ENCODE data around the gene CDC123.
"Not testable (repeated sequence)": the region's sequence is repeated elsewhere in the genome, so short reads cannot be mapped to it uniquely, and the experiment has no call there.

CDC123 gene

GRCh38 chr10:12235116-12235694 lies 39.2 kb downstream of the CDC123 start:
- H3K4me3 ChIP-seq (ENCODE audit: low read length) = no peak overlapping the region
- no peak for TF ChIP-seq ZNF274 (IDR thresholded peaks at IDR 0.05; ENCODE audit: low read depth, low read length)

- no peak overlapping the region for H3K4me3 ChIP-seq (ENCODE audit: low read length)
- no peak for TF ChIP-seq ZNF274 (IDR thresholded peaks at IDR 0.05; ENCODE audit: low read depth, low read length)
Observed at GRCh38 chr10:12235796-12236195, 39.8 kb downstream of the CDC123 start.

- no peak for TF ChIP-seq ZNF274 (IDR thresholded peaks at IDR 0.05; ENCODE audit: low read depth, low read length)
- H3K4me3 ChIP-seq (ENCODE audit: low read length) = no peak overlapping the region
Observed at GRCh38 chr10:12237265-12238220, 41.6 kb downstream of the CDC123 start.

GRCh38 chr10:12238821-12239220 lies 42.8 kb downstream of the CDC123 start:
- no peak overlapping the region for H3K4me3 ChIP-seq (ENCODE audit: low read length)
- TF ChIP-seq ZNF274 (IDR thresholded peaks at IDR 0.05; ENCODE audit: low read depth, low read length) = no peak

GRCh38 chr10:12241810-12242529 lies 46.0 kb downstream of the CDC123 start:
- H3K4me3 ChIP-seq (ENCODE audit: low read length) = no peak overlapping the region
- TF ChIP-seq ZNF274 (IDR thresholded peaks at IDR 0.05; ENCODE audit: low read depth, low read length) = no peak

DNA sequence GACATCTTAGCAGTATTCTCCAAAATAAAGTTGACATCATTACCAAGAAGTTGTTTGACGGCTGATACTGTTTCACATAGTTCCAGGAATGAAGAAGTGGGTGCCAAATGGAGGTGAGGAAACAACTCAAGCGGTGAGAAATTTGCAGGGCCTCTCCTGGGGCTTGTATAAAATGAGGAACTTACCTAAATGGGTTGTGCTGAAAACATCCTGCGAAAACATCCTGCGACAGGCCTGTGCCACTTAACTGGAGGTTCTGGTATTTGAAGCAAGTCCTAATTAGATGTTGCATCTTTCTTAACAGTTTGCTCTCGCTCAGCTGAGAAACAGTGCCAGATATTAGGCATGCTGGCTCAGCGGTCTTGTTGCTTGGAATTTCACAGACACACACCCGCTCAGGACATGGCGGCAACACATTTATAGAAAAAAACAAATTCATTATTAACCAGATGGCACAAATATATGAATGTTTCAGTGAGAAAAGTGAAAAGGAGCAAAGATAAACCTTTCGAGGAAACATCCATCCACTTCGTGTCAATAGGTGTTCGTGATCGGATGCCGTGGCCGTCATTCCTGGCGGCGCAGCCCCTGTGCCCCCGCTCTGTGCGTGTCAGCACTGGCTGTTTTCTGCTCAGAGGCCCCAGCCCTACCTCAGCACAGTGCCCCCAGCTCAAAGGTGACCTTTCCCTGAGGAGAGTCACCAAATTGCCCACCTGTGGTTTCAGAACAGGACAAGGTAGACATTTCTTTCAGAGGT lies 48.1 kb downstream of the CDC123 start:
- no peak for TF ChIP-seq ZNF274 (IDR thresholded peaks at IDR 0.05; ENCODE audit: low read depth, low read length)
- no peak overlapping the region for H3K4me3 ChIP-seq (ENCODE audit: low read length)

DNA sequence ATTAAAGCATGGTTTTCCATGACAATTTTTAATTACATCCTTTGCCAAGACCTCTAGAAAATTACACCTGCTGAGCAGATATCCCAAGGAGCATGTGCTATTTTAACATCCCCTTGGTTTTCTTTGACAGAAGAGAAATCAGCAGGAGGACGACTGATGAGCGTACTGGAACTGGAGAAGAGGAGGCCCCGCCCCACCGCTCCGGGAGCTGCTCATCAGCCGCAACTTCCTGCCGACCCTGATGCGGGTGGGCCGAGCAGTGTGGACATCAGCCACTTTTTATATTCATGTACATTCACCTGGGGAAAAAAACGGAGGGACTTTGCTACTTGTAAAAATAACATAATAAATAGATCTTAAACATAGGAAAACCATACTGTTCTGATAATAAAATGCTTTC lies 54.2 kb downstream of the CDC123 start:
- H3K4me3 ChIP-seq (ENCODE audit: low read length) = no peak overlapping the region
- TF ChIP-seq ZNF274 (IDR thresholded peaks at IDR 0.05; ENCODE audit: low read depth, low read length) = no peak

DNA sequence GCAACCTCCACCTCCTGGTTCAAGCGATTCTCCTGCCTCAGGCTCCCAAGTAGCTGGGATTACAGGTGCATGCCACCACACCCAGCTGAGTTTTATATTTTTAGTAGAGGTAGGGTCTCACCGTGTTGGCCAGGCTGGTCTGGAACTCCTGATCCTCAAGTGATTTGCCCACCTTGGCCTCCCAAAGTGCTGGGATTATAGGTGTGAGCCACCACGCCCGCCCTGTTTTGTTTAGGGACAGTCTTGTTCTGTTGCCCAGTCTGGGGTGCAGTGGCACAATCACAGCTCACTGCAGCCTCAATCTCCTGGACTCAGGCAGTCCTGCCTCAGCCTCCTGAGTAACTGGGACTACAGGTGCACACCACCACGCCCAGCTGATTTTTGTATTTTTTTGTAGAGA lies 54.7 kb downstream of the CDC123 start:
- H3K4me3 ChIP-seq (ENCODE audit: low read length) = not testable (repeated sequence)

- TF ChIP-seq ZNF274 (IDR thresholded peaks at IDR 0.05; ENCODE audit: low read depth, low read length) = no peak
- no peak overlapping the region for H3K4me3 ChIP-seq (ENCODE audit: low read length)
Observed at GRCh38 chr10:12251581-12251980, 55.6 kb downstream of the CDC123 start.

DNA sequence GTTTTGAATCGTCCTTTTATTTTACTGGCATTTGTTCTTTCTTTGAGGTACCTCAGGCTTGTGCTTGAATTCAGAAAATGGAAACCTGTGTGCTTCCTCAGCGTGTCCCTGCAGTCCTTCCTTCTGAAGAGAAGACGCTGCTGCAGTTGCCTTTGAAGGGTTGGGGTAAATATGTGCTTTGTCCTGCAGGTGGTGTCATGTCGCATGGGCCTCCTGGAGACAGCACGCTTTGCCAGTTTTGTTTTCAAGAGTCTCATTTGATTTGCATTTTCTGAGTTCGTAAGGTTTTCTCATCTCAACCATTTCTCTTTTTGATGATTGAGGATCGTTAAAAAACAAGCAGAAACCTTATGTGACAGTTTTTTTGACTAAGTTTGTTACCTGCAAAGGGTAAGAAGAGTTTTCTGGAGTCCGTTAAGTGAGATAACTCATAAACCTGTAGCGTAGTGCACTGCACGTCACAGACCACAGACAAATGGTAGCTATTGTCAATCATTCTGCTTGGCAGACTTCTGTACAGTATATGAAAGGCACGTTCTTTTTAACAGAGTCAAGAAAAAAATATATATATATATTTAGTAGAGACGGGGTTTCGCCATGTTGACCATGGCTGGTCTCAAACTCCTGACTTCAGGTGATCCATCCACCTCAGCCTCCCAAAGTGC lies 57.0 kb downstream of the CDC123 start:
- H3K4me3 ChIP-seq (ENCODE audit: low read length) = no peak overlapping the region
- no peak for TF ChIP-seq ZNF274 (IDR thresholded peaks at IDR 0.05; ENCODE audit: low read depth, low read length)

GRCh38 chr10:12255048-12255447 lies 59.1 kb downstream of the CDC123 start:
- no peak for TF ChIP-seq ZNF274 (IDR thresholded peaks at IDR 0.05; ENCODE audit: low read depth, low read length)

DNA sequence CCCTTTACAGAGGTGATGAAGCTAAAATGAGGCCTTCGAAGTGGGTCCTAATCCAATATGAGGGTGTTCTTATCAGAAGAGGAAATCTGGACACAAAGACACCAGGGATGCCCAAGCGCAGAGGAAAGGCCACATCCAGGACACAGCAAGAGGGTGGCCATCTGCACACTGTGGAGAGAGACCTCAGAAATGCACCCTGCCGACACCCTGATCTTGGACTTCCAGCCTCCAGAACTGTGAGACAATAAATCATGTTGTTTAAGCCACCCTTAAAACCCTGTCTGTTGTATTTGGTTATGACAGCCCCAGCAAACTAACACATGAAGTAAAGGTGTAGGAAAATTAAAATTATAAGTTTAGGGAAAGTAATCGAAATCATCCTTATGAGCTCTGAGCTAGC lies 64.0 kb downstream of the CDC123 start:
- no peak for TF ChIP-seq ZNF274 (IDR thresholded peaks at IDR 0.05; ENCODE audit: low read depth, low read length)
- H3K4me3 ChIP-seq (ENCODE audit: low read length) = no peak overlapping the region

More at GRCh38 chr10:12255048-12255447, 59.1 kb downstream of the CDC123 start:
- H3K4me3 ChIP-seq (ENCODE audit: low read length) = no peak overlapping the region

- H3K4me3 ChIP-seq (ENCODE audit: low read length) = no peak overlapping the region
- no peak for TF ChIP-seq ZNF274 (IDR thresholded peaks at IDR 0.05; ENCODE audit: low read depth, low read length)
Observed at GRCh38 chr10:12262278-12262981, 66.4 kb downstream of the CDC123 start.
